CD14-positive monocyte (primary cell): Measurements from ENCODE around the gene GREB1. TPM values are rescaled to one million over a fixed set of nuclear protein-coding genes. Genes with fewer than 3 reads are reported as not detected.

ENCODE experiments used
- DNase-seq, 3 donors: peaks; one replicate each; pipeline ENCODE4 v3.0.0-alpha.2; 2011 to 2022
- H2AFZ ChIP-seq: 2 replicates; pipeline ENCODE4 v1.6.0; 2012; ENCODE audit warnings: mild to moderate bottlenecking, low read depth, low read length, inconsistent platforms; ENCODE audit not compliant: insufficient read depth, poor library complexity, severe bottlenecking
- H3K27ac ChIP-seq, 2 donors: 1 replicate in 1 of 2; 2 replicates in 1 of 2; pipeline ENCODE4 v1.5.1; 2012 to 2013; ENCODE audit warnings: low read length in 2 of 2, control low read depth in 1 of 2, inconsistent platforms in 1 of 2, low read depth in 1 of 2, mild to moderate bottlenecking in 1 of 2
- H3K27me3 ChIP-seq, 2 donors: one replicate each; pipeline versions ENCODE4 v1.6.0 to v1.6.1; 2011 to 2013; ENCODE audit warnings: low read length in 2 of 2; ENCODE audit not compliant: control insufficient read depth in 2 of 2, insufficient read depth in 2 of 2
- H3K36me3 ChIP-seq, 2 donors: replicated peaks in 1 of 2; 1 replicate in 1 of 2; 2 replicates in 1 of 2; pipeline versions ENCODE4 v1.5.1 to v1.6.1; 2012 to 2013; ENCODE audit warnings: low read length in 2 of 2, control low read depth in 1 of 2, inconsistent platforms in 1 of 2, mild to moderate bottlenecking in 1 of 2; ENCODE audit not compliant: insufficient read depth in 2 of 2, control insufficient read depth in 1 of 2
- H3K4me1 ChIP-seq, 2 donors: 1 replicate in 1 of 2; 2 replicates in 1 of 2; pipeline versions ENCODE4 v1.5.1 to v1.6.1; 2012 to 2013; ENCODE audit warnings: low read length in 2 of 2, control low read depth in 1 of 2, inconsistent platforms in 1 of 2, mild to moderate bottlenecking in 1 of 2, moderate library complexity in 1 of 2; ENCODE audit not compliant: insufficient read depth in 2 of 2, control insufficient read depth in 1 of 2
- H3K4me2 ChIP-seq: replicated peaks from 2 replicates; pipeline ENCODE3; 2012; ENCODE audit warnings: low read length, moderate library complexity, mild to moderate bottlenecking; ENCODE audit not compliant: poor library complexity, severe bottlenecking; ENCODE audit errors: extremely low read depth
- H3K4me3 ChIP-seq, 3 experiments: fragments of 200-600 bp in 1 of 3; sonication (generic) in 1 of 3; replicated peaks in 1 of 3; 1 replicate in 2 of 3; 2 replicates in 1 of 3; pipeline ENCODE4 v1.5.1; 2011 to 2013; ENCODE audit warnings: low read length in 3 of 3, mild to moderate bottlenecking in 3 of 3, control low read depth in 2 of 3, low read depth in 2 of 3, inconsistent platforms in 1 of 3, moderate library complexity in 1 of 3
- H3K79me2 ChIP-seq: 2 replicates; pipeline ENCODE4 v1.6.0; 2012; ENCODE audit warnings: mild to moderate bottlenecking, control low read depth, inconsistent platforms, low read length, moderate library complexity; ENCODE audit not compliant: insufficient read depth
- H3K9ac ChIP-seq: 2 replicates; pipeline ENCODE4 v1.6.0; 2017; ENCODE audit warnings: low read length, mild to moderate bottlenecking; ENCODE audit not compliant: insufficient read depth, poor library complexity, severe bottlenecking
- H3K9me3 ChIP-seq, 2 donors: replicated peaks in 1 of 2; 1 replicate in 1 of 2; 2 replicates in 1 of 2; pipeline versions ENCODE4 v1.5.1 to v1.6.1; 2012 to 2013; ENCODE audit warnings: low read length in 2 of 2, control low read depth in 1 of 2; ENCODE audit not compliant: control insufficient read depth in 1 of 2, insufficient read depth in 1 of 2
- H4K20me1 ChIP-seq: 2 replicates; pipeline ENCODE4 v1.6.0; 2012; ENCODE audit warnings: mild to moderate bottlenecking, low read length, control low read depth, moderate library complexity; ENCODE audit not compliant: insufficient read depth
- H3K27ac Mint-ChIP-seq, 7 donors: one replicate each; pipeline ENCODE4 v1.8.0; 2020; ENCODE audit warnings: mild to moderate bottlenecking in 7 of 7, mixed read lengths in 7 of 7, moderate library complexity in 6 of 7, inconsistent platforms in 2 of 7
- H3K27me3 Mint-ChIP-seq, 3 donors: one replicate each; pipeline ENCODE4 v1.8.0; 2021 to 2022; ENCODE audit warnings: low read depth in 3 of 3, mild to moderate bottlenecking in 3 of 3, mixed read lengths in 3 of 3, moderate library complexity in 3 of 3, inconsistent platforms in 1 of 3
- H3K36me3 Mint-ChIP-seq, 2 donors: one replicate each; pipeline ENCODE4 v1.8.0; 2020; ENCODE audit warnings: mixed read lengths in 2 of 2, inconsistent platforms in 1 of 2, mild to moderate bottlenecking in 1 of 2
- H3K4me1 Mint-ChIP-seq: one replicate; pipeline ENCODE4 v1.8.0; 2020; ENCODE audit warnings: mild to moderate bottlenecking, mixed read lengths
- H3K4me3 Mint-ChIP-seq, 2 donors: one replicate each; pipeline ENCODE4 v1.8.0; 2020; ENCODE audit warnings: mild to moderate bottlenecking in 2 of 2, mixed read lengths in 2 of 2, moderate library complexity in 1 of 2
- H3K9me3 Mint-ChIP-seq, 7 donors: one replicate each; pipeline ENCODE4 v1.8.0; 2020 to 2022; ENCODE audit warnings: mixed read lengths in 7 of 7, mild to moderate bottlenecking in 6 of 7, moderate library complexity in 6 of 7, inconsistent platforms in 2 of 7
- WGBS: methylation state at CpG from one replicate; pipeline ENCODE4 v1.1.5; 2013; ENCODE audit warnings: missing lambda C conversion rate; ENCODE audit not compliant: insufficient coverage; 5-methylcytosine and 5-hydroxymethylcytosine counted together
- intact Hi-C, 2 donors: fragments of 100-400 bp; cut with micrococcal nuclease; formaldehyde crosslinking; loops; one replicate each; pipeline versions ENCODE4 v1.15.0 to v1.15.1; 2023
- polyA plus RNA-seq, 3 donors: library from polyadenylated mRNA; depleted of rRNA in 1 of 3; unstranded in 2 of 3; stranded (reverse) in 1 of 3; fragments of 300-500 nt in 2 of 3; fragments of >200 nt in 1 of 3; fragmentation: Illumina TruSeq in 2 of 3; gene quantifications; 1 replicate in 2 of 3; 2 replicates in 1 of 3; pipeline ENCODE4 v1.2.3, GENCODE V29; 2012 to 2021
- TF ChIP-seq, protein P1 (sequence below): fragments of 200-600 bp; IDR thresholded peaks from one replicate; pipeline ENCODE4 v1.8.0; 2022; ENCODE audit warnings: antibody characterized with exemption, mild to moderate bottlenecking

The GREB1 gene
- polyA plus RNA-seq, 3 donors = not detected

GRCh38 chr2:11562011-11562410, 28.2 kb downstream of the GREB1 start:
- Histone ChIP-seq H3K36me3 (no peaks in the 10 kb centered on the region), H2AFZ (no peak overlapping the region), H3K4me3 (no peak overlapping the region), H3K27me3 (peaks cover 10 to 13% of the 10 kb centered on the region in 2 donors), H3K9ac (no peak overlapping the region), H3K27ac (no peak overlapping the region), H3K9me3 (no peaks in the 10 kb centered on the region), H3K4me2 (no peak overlapping the region), H4K20me1 (no peaks in the 10 kb centered on the region), H3K4me1 (no peaks in the 10 kb centered on the region), H3K79me2 (no peaks in the 10 kb centered on the region)
- Mint-ChIP-seq H3K27ac (no peak overlapping the region), H3K4me3 (no peak overlapping the region), H3K4me1 (no peaks in the 10 kb centered on the region), H3K9me3 (peaks cover 0 to 3% (median 0%) of the 10 kb centered on the region in 7 donors), H3K27me3 (peaks cover 13 to 27% (median 23%) of the 10 kb centered on the region in 3 donors), H3K36me3 (no peaks in the 10 kb centered on the region)
- intact Hi-C loops = no loop called here
- 93% methylated on average over 7 of the region's 10 CpGs for WGBS
- TF ChIP-seq, protein P1, sequence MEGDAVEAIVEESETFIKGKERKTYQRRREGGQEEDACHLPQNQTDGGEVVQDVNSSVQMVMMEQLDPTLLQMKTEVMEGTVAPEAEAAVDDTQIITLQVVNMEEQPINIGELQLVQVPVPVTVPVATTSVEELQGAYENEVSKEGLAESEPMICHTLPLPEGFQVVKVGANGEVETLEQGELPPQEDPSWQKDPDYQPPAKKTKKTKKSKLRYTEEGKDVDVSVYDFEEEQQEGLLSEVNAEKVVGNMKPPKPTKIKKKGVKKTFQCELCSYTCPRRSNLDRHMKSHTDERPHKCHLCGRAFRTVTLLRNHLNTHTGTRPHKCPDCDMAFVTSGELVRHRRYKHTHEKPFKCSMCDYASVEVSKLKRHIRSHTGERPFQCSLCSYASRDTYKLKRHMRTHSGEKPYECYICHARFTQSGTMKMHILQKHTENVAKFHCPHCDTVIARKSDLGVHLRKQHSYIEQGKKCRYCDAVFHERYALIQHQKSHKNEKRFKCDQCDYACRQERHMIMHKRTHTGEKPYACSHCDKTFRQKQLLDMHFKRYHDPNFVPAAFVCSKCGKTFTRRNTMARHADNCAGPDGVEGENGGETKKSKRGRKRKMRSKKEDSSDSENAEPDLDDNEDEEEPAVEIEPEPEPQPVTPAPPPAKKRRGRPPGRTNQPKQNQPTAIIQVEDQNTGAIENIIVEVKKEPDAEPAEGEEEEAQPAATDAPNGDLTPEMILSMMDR = no peak
- no peak for DNase-seq

DNA sequence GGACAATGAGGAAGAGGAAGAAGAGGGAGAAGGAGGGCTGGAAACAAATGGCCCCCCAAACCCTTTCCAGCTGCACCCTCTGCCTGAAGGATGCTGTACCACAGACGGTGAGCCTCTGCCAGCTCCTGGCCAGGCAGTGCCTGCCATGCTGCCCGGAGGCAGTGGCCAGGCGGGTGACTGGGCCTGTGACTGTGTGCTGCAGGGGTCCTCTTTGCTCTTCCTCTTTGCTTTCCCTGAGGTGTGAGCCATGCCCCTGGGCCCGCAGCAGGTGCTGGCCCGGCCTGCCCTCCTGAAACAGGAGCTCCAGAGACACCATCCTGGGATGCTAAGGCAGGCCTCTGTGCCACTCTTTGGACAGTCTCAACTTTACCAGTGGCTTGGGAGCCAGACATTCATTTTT, 28.6 kb downstream of the GREB1 start:
- peaks cover 9 to 10% of the 10 kb centered on the region in 2 donors for H3K27me3 ChIP-seq
- WGBS = 100% methylated on average over 4 of the region's 5 CpGs
- no peak for DNase-seq
- Mint-ChIP-seq H3K4me3 (no peak overlapping the region), H3K36me3 (no peaks in the 10 kb centered on the region), H3K27me3 (peaks cover 11 to 22% (median 19%) of the 10 kb centered on the region in 3 donors), H3K4me1 (no peaks in the 10 kb centered on the region), H3K9me3 (peaks cover 0 to 3% (median 0%) of the 10 kb centered on the region in 7 donors), H3K27ac (no peak overlapping the region)
- H3K9me3 ChIP-seq = no peaks in the 10 kb centered on the region
- H3K36me3 ChIP-seq = no peaks in the 10 kb centered on the region
- intact Hi-C loops = no loop called here
- H3K4me1 ChIP-seq = no peaks in the 10 kb centered on the region
- no peak overlapping the region for H3K4me2 ChIP-seq
- no peaks in the 10 kb centered on the region for H3K79me2 ChIP-seq
- no peak overlapping the region for H3K9ac ChIP-seq
- H2AFZ ChIP-seq = no peak overlapping the region
- H3K4me3 ChIP-seq = no peak overlapping the region
- no peak overlapping the region for H3K27ac ChIP-seq
- no peaks in the 10 kb centered on the region for H4K20me1 ChIP-seq
- TF ChIP-seq, protein P1 = no peak
